Osteoblast (primary cell): Measurements from ENCODE around the gene MEAF6. TPM values are rescaled to one million over a fixed set of nuclear protein-coding genes. Genes with fewer than 3 reads are reported as not detected.
A peak's percentile ranks its signal among the peaks of the same experiment; 100 is the strongest.

ENCODE experiments used
- DNase-seq: peaks from one replicate; pipeline ENCODE4 v3.0.0; 2011; ENCODE audit warnings: low spot score, mixed read lengths; ENCODE audit not compliant: insufficient read length; ENCODE audit errors: missing footprints
- H2AFZ ChIP-seq: 2 replicates; pipeline ENCODE4 v1.6.0; 2011; ENCODE audit warnings: mild to moderate bottlenecking, low read length
- H3K27ac ChIP-seq: 2 replicates; pipeline ENCODE4 v1.5.1; 2011; ENCODE audit warnings: mild to moderate bottlenecking, low read depth, low read length, moderate library complexity
- H3K27me3 ChIP-seq: 2 replicates; pipeline ENCODE4 v1.6.0; 2012; ENCODE audit warnings: mild to moderate bottlenecking, control low read depth, inconsistent platforms, low read length, moderate library complexity; ENCODE audit not compliant: insufficient read depth
- H3K36me3 ChIP-seq: 2 replicates; pipeline ENCODE4 v1.5.1; 2011; ENCODE audit warnings: mild to moderate bottlenecking, low read length, control low read depth, moderate library complexity; ENCODE audit not compliant: insufficient read depth
- H3K4me1 ChIP-seq: 2 replicates; pipeline ENCODE4 v1.5.1; 2011; ENCODE audit warnings: mild to moderate bottlenecking, low read length, control low read depth, moderate library complexity; ENCODE audit not compliant: insufficient read depth
- H3K4me2 ChIP-seq: 2 replicates; pipeline ENCODE4 v1.6.0; 2011; ENCODE audit warnings: mild to moderate bottlenecking, low read length; ENCODE audit not compliant: insufficient read depth
- H3K4me3 ChIP-seq: fragments of 200-600 bp; sonication (generic); 3 replicates; pipeline ENCODE4 v1.5.1; 2012; ENCODE audit warnings: mild to moderate bottlenecking, low read length, inconsistent platforms; ENCODE audit not compliant: insufficient read depth
- H3K79me2 ChIP-seq: 2 replicates; pipeline ENCODE4 v1.6.0; 2012; ENCODE audit warnings: mild to moderate bottlenecking, low read length, control low read depth, inconsistent platforms; ENCODE audit not compliant: insufficient read depth
- H3K9me3 ChIP-seq: 2 replicates; pipeline ENCODE4 v1.5.1; 2011; ENCODE audit warnings: low read depth, low read length, control low read depth
- H4K20me1 ChIP-seq: 2 replicates; pipeline ENCODE4 v1.6.0; 2012; ENCODE audit warnings: mild to moderate bottlenecking, low read length, control low read depth; ENCODE audit not compliant: insufficient read depth
- CTCF ChIP-seq: IDR thresholded peaks from 2 replicates; pipeline ENCODE4 v1.5.1; 2011; ENCODE audit warnings: mild to moderate bottlenecking, low read depth, low read length, moderate library complexity; ENCODE audit errors: extremely low read depth
- total RNA-seq: library from RNA; depleted of rRNA; stranded (reverse); fragments of >200 nt; gene quantifications from 2 replicates; pipeline ENCODE4 v1.2.3, GENCODE V29; 2012

The MEAF6 gene
- total RNA-seq, 1 donor: 64.1 TPM

- Histone ChIP-seq H3K36me3 (peaks cover 36% of the 10 kb centered on the region), H3K79me2 (peaks cover 69% of the 10 kb centered on the region), H3K4me2 (peak overlapping the region; percentile 98), H3K4me1 (peaks cover 80% of the 10 kb centered on the region), H2AFZ (no peak overlapping the region), H4K20me1 (peaks cover 10% of the 10 kb centered on the region), H3K27me3 (no peaks in the 10 kb centered on the region), H3K27ac (peak overlapping the region; percentile 92), H3K9me3 (no peaks in the 10 kb centered on the region), H3K4me3 (peak overlapping the region; percentile 79)
- no peak for DNase-seq
- TF ChIP-seq CTCF: no peak
Observed at GRCh38 chr1:37476087-37476452, 38.5 kb downstream of the MEAF6 start.

- no peaks in the 10 kb centered on the region for H3K27me3 ChIP-seq
- peaks cover 30% of the 10 kb centered on the region for H3K36me3 ChIP-seq
- peaks cover 10% of the 10 kb centered on the region for H4K20me1 ChIP-seq
- H3K4me1 ChIP-seq: peaks cover 86% of the 10 kb centered on the region
- peak overlapping the region; percentile 98 for H3K4me2 ChIP-seq
- H2AFZ ChIP-seq: peak overlapping the region; percentile 16
- H3K79me2 ChIP-seq: peaks cover 64% of the 10 kb centered on the region
- peak overlapping the region; percentile 79 for H3K4me3 ChIP-seq
- TF ChIP-seq CTCF: no peak
- peak; percentile 85 for DNase-seq
- H3K27ac ChIP-seq: peak overlapping the region; percentile 92
- no peaks in the 10 kb centered on the region for H3K9me3 ChIP-seq
Observed at GRCh38 chr1:37475380-37476086, 39.0 kb downstream of the MEAF6 start.

DNA sequence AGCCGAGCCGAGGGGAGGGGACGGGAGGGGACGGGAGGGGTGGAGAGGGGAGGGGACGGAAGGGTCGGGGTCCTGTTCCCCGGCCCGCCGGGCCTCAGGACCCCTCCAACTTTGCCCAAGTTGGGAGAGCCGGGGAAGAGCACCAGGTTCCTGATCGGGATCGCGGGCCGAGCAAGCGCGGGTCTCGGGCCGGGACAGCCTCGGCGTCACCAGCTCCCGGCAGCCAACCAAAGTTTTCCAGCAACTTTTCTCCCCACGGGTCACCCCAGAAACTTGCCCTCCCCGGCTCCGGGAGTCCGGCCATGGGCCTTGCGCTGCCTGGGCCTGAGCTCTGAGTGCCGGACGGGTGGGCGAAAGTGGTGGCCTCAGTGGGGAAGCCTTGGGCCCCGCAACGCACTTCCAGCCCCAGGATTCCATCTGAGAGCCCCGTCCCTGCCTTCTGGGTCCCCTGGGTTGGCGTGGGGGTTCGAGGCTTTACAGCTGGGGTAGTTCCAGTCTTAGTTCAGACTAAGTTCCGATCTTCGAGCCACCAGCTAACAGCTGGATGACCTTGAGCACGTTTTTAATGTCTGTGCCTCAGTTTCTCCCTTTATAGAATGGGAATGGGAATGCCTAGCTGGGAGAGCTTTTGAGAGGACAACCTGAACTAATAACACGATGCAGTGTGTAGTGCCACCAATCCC is 39.7 kb downstream of the MEAF6 start:
- no peak for TF ChIP-seq CTCF
- peaks cover 57% of the 10 kb centered on the region for H3K79me2 ChIP-seq
- peak overlapping the region; percentile 98 for H3K4me2 ChIP-seq
- H3K4me3 ChIP-seq: peak overlapping the region; percentile 79
- peaks cover 24% of the 10 kb centered on the region for H3K36me3 ChIP-seq
- H2AFZ ChIP-seq: peak overlapping the region; percentile 16
- H3K27ac ChIP-seq: peak overlapping the region; percentile 92
- peaks cover 10% of the 10 kb centered on the region for H4K20me1 ChIP-seq
- peaks cover 80% of the 10 kb centered on the region for H3K4me1 ChIP-seq
- H3K9me3 ChIP-seq: no peaks in the 10 kb centered on the region
- H3K27me3 ChIP-seq: no peaks in the 10 kb centered on the region
- DNase-seq: peak; percentile 95

GRCh38 chr1:37474046-37474696 is 40.4 kb downstream of the MEAF6 start, which contains the start of gene ZC3H12A:
ZC3H12A (plus strand) TSS chr1:37474580; CDS start chr1:37475497, 917 bp downstream.
- Histone ChIP-seq H4K20me1 (peaks cover 10% of the 10 kb centered on the region), H3K4me1 (peaks cover 74% of the 10 kb centered on the region), H3K4me2 (peak within 1 kb of the TSS; percentile 98), H3K36me3 (peaks cover 24% of the 10 kb centered on the region), H3K27ac (peak within 1 kb of the TSS; percentile 92), H2AFZ (peak within 1 kb of the TSS; percentile 59), H3K27me3 (no peaks in the 10 kb centered on the region), H3K4me3 (peak within 1 kb of the TSS; percentile 79), H3K79me2 (peaks cover 52% of the 10 kb centered on the region), H3K9me3 (no peaks in the 10 kb centered on the region)
- DNase-seq: peak; percentile 98
- TF ChIP-seq CTCF: no peak
